GM19025 (cell line): ENCODE measurements around the gene SCN5A.

ENCODE experiments used
- ATAC-seq: cut with Tn5 transposase; IDR thresholded peaks from one replicate; pipeline ENCODE4 v1.9.1; 2021; ENCODE audit warnings: mild to moderate bottlenecking, low read depth, moderate library complexity; ENCODE audit not compliant: unreplicated experiment

SCN5A gene

GRCh38 chr3:38627956-38628355 lies 21.5 kb downstream of the SCN5A start:
- ATAC-seq, result no peak

- no peak for ATAC-seq
Observed at GRCh38 chr3:38626171-38626570, 23.3 kb downstream of the SCN5A start.

- no peak for ATAC-seq
Observed at GRCh38 chr3:38623539-38623938, 25.9 kb downstream of the SCN5A start.

GRCh38 chr3:38622336-38622735 lies 27.2 kb downstream of the SCN5A start:
- no peak for ATAC-seq

- ATAC-seq, result no peak
Observed at GRCh38 chr3:38620236-38620635, 29.3 kb downstream of the SCN5A start.

GRCh38 chr3:38618343-38618742 lies 31.1 kb downstream of the SCN5A start:
- no peak for ATAC-seq

GRCh38 chr3:38617586-38617985 lies 31.9 kb downstream of the SCN5A start:
- ATAC-seq, result no peak

- ATAC-seq, result no peak
Observed at GRCh38 chr3:38617137-38617536, 32.4 kb downstream of the SCN5A start.

GRCh38 chr3:38616658-38617057 lies 32.8 kb downstream of the SCN5A start:
- ATAC-seq, result no peak

- ATAC-seq, result no peak
Observed at GRCh38 chr3:38616111-38616510, 33.4 kb downstream of the SCN5A start.

GRCh38 chr3:38614651-38615352 lies 34.7 kb downstream of the SCN5A start:
- ATAC-seq, result no peak

GRCh38 chr3:38614091-38614490 lies 35.4 kb downstream of the SCN5A start:
- ATAC-seq, result no peak

- ATAC-seq, result no peak
Observed at GRCh38 chr3:38613426-38613825, 36.1 kb downstream of the SCN5A start.

GRCh38 chr3:38611866-38612265 lies 37.6 kb downstream of the SCN5A start:
- no peak for ATAC-seq

GRCh38 chr3:38610934-38611333 lies 38.6 kb downstream of the SCN5A start:
- no peak for ATAC-seq

GRCh38 chr3:38610436-38610835 lies 39.1 kb downstream of the SCN5A start:
- ATAC-seq, result no peak

GRCh38 chr3:38609386-38610111 lies 39.9 kb downstream of the SCN5A start:
- no peak for ATAC-seq

- no peak for ATAC-seq
Observed at GRCh38 chr3:38608961-38609360, 40.5 kb downstream of the SCN5A start.

GRCh38 chr3:38608086-38608775 lies 41.3 kb downstream of the SCN5A start:
- ATAC-seq, result no peak

GRCh38 chr3:38606561-38606960 lies 42.9 kb downstream of the SCN5A start:
- ATAC-seq, result no peak

GRCh38 chr3:38605981-38606380 lies 43.5 kb downstream of the SCN5A start:
- ATAC-seq, result no peak

GRCh38 chr3:38604246-38604645 lies 45.2 kb downstream of the SCN5A start:
- no peak for ATAC-seq
